ENCODE data around the gene TNKS1BP1. TPM values are rescaled to one million over a fixed set of nuclear protein-coding genes. Genes with fewer than 3 reads are reported as not detected.

TNKS1BP1 gene
- total and polyA plus RNA-seq, 8 donors: 63.4 to 172 (median 80.8) TPM

- no peak for TF ChIP-seq CTCF (IDR thresholded peaks at IDR 0.05)
- H3K27ac ChIP-seq: no peak overlapping the region
- intact Hi-C loops (cut with DNase I): loop anchor here in 1 of 3 donors (10.0 kb wide), 1 partner anchor 407 kb away; no protein-coding TSS in a partner anchor
- H3K36me3 ChIP-seq: no peaks in the 10 kb centered on the region
- H3K4me1 ChIP-seq: no peaks in the 10 kb centered on the region
- no peak for ATAC-seq
- FAIRE-seq: no peak
- no peaks in the 10 kb centered on the region for H3K27me3 ChIP-seq
- H3K9me3 ChIP-seq: no peaks in the 10 kb centered on the region
- peak in 1 of 6 donors; percentile 63 for DNase-seq
- 18 to 27% methylated on average over 5 of the region's 5 CpGs for WGBS, 2 donors
- H3K4me3 ChIP-seq: no peak overlapping the region
Observed at GRCh38 chr11:57251491-57252104, 73.2 kb downstream of the TNKS1BP1 start.

- intact Hi-C loops (cut with DNase I): loop anchor here in 1 of 3 donors (10.0 kb wide), 1 partner anchor 406 kb away; no protein-coding TSS in a partner anchor
Observed at GRCh38 chr11:57251037-57251436, 73.7 kb downstream of the TNKS1BP1 start.

More at GRCh38 chr11:57251037-57251436, 73.7 kb downstream of the TNKS1BP1 start:
- TF ChIP-seq CTCF (IDR thresholded peaks at IDR 0.05): no peak
- Histone ChIP-seq H3K4me3 (no peak overlapping the region), H3K27me3 (no peaks in the 10 kb centered on the region), H3K4me1 (no peaks in the 10 kb centered on the region), H3K9me3 (no peaks in the 10 kb centered on the region), H3K36me3 (no peaks in the 10 kb centered on the region), H3K27ac (no peak overlapping the region)
- DNase-seq (no peak), FAIRE-seq (no peak), ATAC-seq (no peak)
- 69 to 87% methylated on average over 2 of the region's 2 CpGs for WGBS, 2 donors

Other genes with a start within 250 kb of the TNKS1BP1 start
- gene LRRC55, start 143.0 kb downstream of the TNKS1BP1 start, total RNA-seq: 1 to 10 TPM in 1 of 6 donors, under 1 TPM in 5; 0.03 to 1.2 (median 0.06) TPM
- under 1 TPM; 0.08 to 0.21 TPM for gene LRRC55, start 143.0 kb downstream of the TNKS1BP1 start, polyA plus RNA-seq
- 1 to 10 TPM in 4 of 6 donors, under 1 TPM in 2; 0.41 to 7.3 (median 1.7) TPM for gene APLNR, start 87.7 kb downstream of the TNKS1BP1 start, total RNA-seq
- gene APLNR, start 87.7 kb downstream of the TNKS1BP1 start, polyA plus RNA-seq: 1 to 10 TPM in 1 of 2 donors, under 1 TPM in 1; 0.19 to 1.2 TPM
- gene SSRP1, start 10.9 kb upstream of the TNKS1BP1 start, total RNA-seq: 10 to 100 TPM; 35.3 to 61.9 (median 45.4) TPM
- 10 to 100 TPM; 20.5 to 41.8 TPM for gene SSRP1, start 10.9 kb upstream of the TNKS1BP1 start, polyA plus RNA-seq
- gene P2RX3, start 13.4 kb upstream of the TNKS1BP1 start, total RNA-seq: under 1 TPM in 2 of 6 donors, not detected in 4; 0.16 TPM
- gene P2RX3, start 13.4 kb upstream of the TNKS1BP1 start, polyA plus RNA-seq: under 1 TPM in 1 of 2 donors, not detected in 1; 0.07 TPM
- gene PRG3, start 56.2 kb upstream of the TNKS1BP1 start, total RNA-seq: not detected
- not detected for gene PRG3, start 56.2 kb upstream of the TNKS1BP1 start, polyA plus RNA-seq
- not detected for gene PRG2, start 65.7 kb upstream of the TNKS1BP1 start, total RNA-seq
- under 1 TPM; 0.57 to 0.96 TPM for gene PRG2, start 65.7 kb upstream of the TNKS1BP1 start, polyA plus RNA-seq
- gene SLC43A3, start 102.2 kb upstream of the TNKS1BP1 start, total RNA-seq: 10 to 100 TPM in 5 of 6 donors, 1 to 10 TPM in 1; 6.7 to 34.9 (median 10.8) TPM
- 10 to 100 TPM; 16.4 to 18.2 TPM for gene SLC43A3, start 102.2 kb upstream of the TNKS1BP1 start, polyA plus RNA-seq
- 1 to 10 TPM in 3 of 6 donors, under 1 TPM in 3; 0.55 to 2.7 (median 1.1) TPM for gene RTN4RL2, start 135.6 kb upstream of the TNKS1BP1 start, total RNA-seq
- gene RTN4RL2, start 135.6 kb upstream of the TNKS1BP1 start, polyA plus RNA-seq: 1 to 10 TPM; 1.4 to 2.6 TPM
- 100 to 1,000 TPM in 4 of 6 donors, 10 to 100 TPM in 2; 78.3 to 280 (median 137) TPM for gene SLC43A1, start 190.8 kb upstream of the TNKS1BP1 start, total RNA-seq
- 100 to 1,000 TPM; 100 to 110 TPM for gene SLC43A1, start 190.8 kb upstream of the TNKS1BP1 start, polyA plus RNA-seq
- 10 to 100 TPM; 12.2 to 32.6 (median 21.7) TPM for gene TIMM10, start 205.8 kb upstream of the TNKS1BP1 start, total RNA-seq
- gene TIMM10, start 205.8 kb upstream of the TNKS1BP1 start, polyA plus RNA-seq: 10 to 100 TPM; 15.7 to 25.8 TPM
- gene SMTNL1, start 212.6 kb upstream of the TNKS1BP1 start, total RNA-seq: not detected
- gene SMTNL1, start 212.6 kb upstream of the TNKS1BP1 start, polyA plus RNA-seq: not detected
- 10 to 100 TPM in 5 of 6 donors, 1 to 10 TPM in 1; 9.6 to 46.4 (median 11.5) TPM for gene UBE2L6, start 242.7 kb upstream of the TNKS1BP1 start, total RNA-seq
- 10 to 100 TPM; 12.9 to 18.9 TPM for gene UBE2L6, start 242.7 kb upstream of the TNKS1BP1 start, polyA plus RNA-seq

All from pancreas (tissue), 10 donors.